Coronary artery (tissue), 2 donors: ENCODE results near the gene TAS1R3.

ENCODE experiments used
- DNase-seq: peaks from one replicate; pipeline ENCODE4 v3.0.0-alpha.2; 2017; ENCODE audit warnings: low spot score
- H3K27ac ChIP-seq, 2 donors: fragments of 200-600 bp; sonication (generic); one replicate each; pipeline ENCODE4 v1.5.1; 2016 to 2019
- H3K4me3 ChIP-seq: fragments of 200-600 bp; sonication (generic); 2 replicates; pipeline ENCODE4 v1.5.1; 2016; ENCODE audit warnings: mild to moderate bottlenecking, moderate library complexity
- TF ChIP-seq, protein P1 (sequence below): fragments of 200-600 bp; sonication (generic); IDR thresholded peaks from one replicate; pipeline ENCODE4 v1.5.1; 2019; ENCODE audit warnings: antibody characterized with exemption

TAS1R3 gene

DNA sequence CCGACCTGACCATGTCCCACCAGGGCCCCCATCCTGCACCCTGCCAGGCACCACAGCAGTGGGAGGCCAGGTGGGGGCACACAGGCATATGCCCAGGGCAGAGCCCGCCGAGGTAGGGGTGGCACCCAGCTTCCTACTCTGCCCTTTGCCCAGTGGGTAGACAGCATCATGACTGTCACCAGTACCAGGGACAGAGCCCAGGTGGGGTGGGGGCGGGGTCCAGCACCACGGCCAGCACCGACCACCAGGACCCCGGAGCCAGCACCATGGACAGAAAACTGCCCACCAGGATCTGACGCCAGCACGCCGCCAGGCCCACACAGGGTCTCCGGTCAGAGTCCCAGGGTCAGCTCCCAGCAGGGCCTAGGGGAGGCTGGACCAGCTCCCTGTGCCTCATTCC, 3.8 kb downstream of the TAS1R3 start:
- no peak overlapping the region for H3K27ac ChIP-seq
- TF ChIP-seq, protein P1, sequence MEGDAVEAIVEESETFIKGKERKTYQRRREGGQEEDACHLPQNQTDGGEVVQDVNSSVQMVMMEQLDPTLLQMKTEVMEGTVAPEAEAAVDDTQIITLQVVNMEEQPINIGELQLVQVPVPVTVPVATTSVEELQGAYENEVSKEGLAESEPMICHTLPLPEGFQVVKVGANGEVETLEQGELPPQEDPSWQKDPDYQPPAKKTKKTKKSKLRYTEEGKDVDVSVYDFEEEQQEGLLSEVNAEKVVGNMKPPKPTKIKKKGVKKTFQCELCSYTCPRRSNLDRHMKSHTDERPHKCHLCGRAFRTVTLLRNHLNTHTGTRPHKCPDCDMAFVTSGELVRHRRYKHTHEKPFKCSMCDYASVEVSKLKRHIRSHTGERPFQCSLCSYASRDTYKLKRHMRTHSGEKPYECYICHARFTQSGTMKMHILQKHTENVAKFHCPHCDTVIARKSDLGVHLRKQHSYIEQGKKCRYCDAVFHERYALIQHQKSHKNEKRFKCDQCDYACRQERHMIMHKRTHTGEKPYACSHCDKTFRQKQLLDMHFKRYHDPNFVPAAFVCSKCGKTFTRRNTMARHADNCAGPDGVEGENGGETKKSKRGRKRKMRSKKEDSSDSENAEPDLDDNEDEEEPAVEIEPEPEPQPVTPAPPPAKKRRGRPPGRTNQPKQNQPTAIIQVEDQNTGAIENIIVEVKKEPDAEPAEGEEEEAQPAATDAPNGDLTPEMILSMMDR = no peak
- no peak overlapping the region for H3K4me3 ChIP-seq
- no peak for DNase-seq

DNA sequence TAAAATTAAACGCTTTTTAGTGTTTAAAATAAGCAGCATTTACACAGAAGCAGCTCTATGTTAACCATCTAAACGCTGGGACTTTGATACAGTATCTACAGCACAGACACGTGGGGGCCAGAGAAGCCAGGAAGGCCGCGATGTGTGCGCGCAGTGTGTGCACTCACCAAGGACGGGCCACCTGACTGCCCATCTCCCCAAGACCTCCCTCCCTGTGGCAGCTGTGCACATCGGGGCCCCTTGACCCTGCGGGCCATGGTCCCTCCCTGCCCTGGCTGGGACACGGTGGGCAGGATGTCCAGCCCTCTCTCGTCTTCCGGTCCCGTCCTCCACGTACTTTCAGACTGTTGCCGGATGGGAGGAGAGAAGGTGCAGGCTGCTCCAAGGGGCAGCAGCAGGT, 4.2 kb downstream of the TAS1R3 start:
- TF ChIP-seq, protein P1 = no peak
- DNase-seq = no peak
- H3K4me3 ChIP-seq = no peak overlapping the region
- no peak overlapping the region for H3K27ac ChIP-seq

DNA sequence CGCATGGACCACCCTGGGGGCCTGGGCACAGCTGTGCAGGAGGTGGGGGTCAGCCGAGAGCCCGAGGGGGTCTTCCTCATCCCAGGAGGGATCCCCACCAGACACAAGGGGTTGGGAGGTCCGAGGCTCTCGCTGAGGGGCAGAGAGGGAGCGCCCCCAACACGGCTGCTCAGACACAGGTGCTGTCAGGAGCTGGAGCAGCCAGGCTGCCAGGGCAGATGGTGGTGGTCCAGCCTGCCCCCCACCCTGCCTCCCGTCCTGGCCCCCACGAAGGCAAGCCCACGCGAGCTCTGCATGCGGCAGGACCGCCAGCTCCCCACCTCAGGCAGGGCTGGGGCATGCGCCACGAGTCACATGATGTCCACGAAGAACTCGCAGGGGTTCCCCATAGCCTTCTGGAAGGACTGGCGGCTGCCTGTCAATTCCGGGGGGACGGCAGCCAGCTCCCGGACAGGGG, 4.7 kb downstream of the TAS1R3 start:
- no peak for DNase-seq

DNA sequence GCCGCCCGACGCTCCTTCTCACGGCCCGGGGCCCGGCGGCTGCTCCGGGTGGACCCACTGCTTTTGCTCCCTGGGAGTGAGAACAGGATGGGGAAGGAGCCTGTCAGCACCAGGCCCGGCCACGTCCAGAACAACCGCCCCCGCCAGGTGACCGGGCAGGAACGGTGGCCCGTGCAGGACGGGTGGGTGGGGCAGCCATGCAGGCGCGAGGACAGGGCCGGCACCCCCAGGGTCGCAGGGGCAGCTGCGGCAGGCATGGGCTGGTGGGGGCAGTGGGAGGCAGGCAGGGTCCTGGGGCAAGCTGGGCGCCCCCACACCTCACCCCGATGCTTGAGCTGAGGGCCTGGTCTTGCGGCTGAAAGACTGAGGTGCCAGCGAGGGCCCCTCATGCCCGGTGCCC, 5.4 kb downstream of the TAS1R3 start:
- no peak overlapping the region for H3K27ac ChIP-seq
- no peak for DNase-seq
- H3K4me3 ChIP-seq = no peak overlapping the region
- TF ChIP-seq, protein P1 = no peak

More for the DNA sequence above, 4.7 kb downstream of the TAS1R3 start:
- TF ChIP-seq, protein P1 = no peak
- Histone ChIP-seq H3K4me3 (no peak overlapping the region), H3K27ac (no peak overlapping the region)

DNA sequence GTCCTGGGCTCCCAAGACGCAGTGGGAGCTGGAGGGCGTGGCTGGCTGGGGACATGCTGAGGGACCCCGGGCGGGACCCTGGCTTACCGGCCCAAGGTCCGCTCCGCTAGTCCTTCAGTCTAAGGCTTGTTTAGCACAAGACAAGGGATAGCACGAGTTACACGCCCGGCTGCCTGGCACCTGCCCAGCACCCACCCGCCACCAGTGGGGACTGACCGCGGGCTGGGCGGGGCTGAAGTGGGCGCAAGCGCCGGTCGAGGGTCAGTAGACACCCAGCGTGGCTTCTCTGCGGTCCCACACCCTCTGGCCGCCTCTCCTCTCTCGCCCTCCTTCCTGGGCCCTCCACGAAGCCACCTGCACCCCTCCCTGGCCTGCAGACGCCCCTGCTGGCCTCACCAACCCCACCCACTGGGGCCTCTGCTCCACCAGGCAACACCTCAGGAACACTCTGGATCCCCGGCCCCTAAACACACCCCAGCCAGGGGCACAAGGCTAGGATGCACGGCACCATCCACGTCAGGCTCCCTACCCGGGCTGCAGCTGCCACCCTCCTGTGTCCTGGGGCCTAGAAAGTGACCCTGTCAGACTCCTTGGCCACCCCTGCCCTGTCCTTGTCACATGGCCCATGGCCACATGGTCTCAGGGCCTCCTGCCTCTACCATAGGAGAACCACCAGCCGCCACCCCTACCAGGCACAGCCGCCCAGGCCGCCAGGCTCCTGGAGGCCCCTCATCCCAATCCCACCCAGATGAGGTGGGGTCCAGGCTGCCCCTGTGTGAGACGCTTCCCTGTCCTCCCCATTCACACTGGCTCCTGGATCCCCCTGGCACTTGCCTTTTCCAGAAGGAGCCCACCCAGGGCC, 6.1 kb downstream of the TAS1R3 start:
- Histone ChIP-seq H3K4me3 (no peak overlapping the region), H3K27ac (no peak overlapping the region)
- TF ChIP-seq, protein P1 = no peak
- no peak for DNase-seq

DNA sequence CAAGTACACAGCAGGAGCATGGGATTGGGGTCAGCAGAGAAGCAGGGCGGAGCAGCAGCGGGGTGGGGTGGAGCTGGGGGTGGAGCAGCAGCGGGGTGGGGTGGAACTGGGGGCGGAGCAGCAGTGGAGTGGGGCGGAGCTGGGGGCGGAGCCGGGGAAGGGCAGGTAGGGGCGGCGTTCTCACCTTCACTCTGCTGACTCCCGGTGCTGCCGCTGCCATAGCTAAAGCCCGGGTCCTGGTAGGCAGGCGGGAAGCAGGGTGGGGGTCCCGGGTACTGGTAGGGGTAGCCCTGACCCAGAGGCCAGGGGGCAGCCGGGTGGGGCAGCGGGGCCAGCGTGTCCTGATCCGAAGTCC, 6.7 kb downstream of the TAS1R3 start:
- no peak overlapping the region for H3K4me3 ChIP-seq
- TF ChIP-seq, protein P1 = no peak
- DNase-seq = no peak
- no peak overlapping the region for H3K27ac ChIP-seq

DNA sequence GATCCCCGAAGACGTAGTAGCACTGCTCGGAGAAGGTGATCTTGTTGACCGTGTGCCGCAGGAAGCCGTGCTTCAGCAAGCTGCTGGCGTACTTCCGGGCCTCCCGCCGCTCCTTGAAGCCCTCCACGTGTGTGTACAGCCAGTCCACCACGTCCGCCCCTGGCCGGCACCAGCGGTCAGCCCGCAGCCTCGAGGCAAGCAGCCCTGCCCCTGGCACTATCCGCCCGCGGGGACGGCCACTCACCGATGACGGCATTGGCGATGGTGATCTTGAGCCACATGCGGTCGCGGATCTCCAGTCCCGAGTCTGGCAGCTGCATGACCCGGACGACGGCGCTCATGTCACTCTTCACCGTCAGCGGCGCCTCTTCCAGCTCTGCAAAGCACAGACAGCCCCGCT, 7.2 kb downstream of the TAS1R3 start:
- no peak for DNase-seq
- TF ChIP-seq, protein P1 = no peak
- H3K27ac ChIP-seq = no peak overlapping the region

More for the DNA sequence above, 7.2 kb downstream of the TAS1R3 start:
- no peak overlapping the region for H3K4me3 ChIP-seq
